ENCODE measurements around the gene CLDN15. TPM values are rescaled to one million over a fixed set of nuclear protein-coding genes. Genes with fewer than 3 reads are reported as not detected.

The CLDN15 gene
- total RNA-seq, 1 donor from 2014 or later = 8.6 TPM

DNA sequence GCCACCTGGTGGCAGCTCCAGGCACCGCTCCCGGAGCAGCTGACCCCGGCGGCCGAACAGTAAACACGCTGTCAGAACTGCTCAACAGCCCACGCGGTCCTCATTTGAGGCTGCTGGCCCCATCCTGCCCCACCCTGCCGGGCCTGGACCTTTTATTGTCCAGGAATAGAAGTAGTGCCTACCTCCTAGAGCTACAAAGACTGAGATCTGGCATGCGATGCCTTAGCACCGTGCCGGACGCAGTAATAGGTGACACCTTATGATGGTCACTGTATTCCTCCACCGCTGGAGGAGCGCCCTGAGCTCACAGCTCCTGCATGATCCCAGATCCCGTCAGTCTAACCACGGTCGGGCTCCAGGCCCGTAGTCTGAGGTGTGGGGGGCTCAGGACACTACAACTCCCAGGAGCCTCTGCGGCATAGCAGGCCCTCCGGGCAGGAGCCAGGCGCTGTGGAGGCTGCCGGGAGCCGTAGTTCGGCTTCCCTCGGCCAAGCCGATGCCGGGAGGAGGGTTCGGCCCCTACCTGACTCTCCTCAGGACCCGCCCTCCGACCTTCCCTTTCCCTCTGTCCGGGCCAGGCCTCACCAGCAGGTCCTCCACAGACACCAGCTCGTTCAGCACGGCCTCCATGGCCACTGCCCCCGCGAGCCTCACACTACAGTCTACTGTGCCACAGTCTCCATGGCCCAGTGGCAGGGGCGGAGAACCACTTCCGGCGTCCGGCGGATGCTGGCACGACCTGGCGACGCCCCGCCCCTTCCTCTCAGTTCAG lies 7.0 kb upstream of the CLDN15 start, which contains the start of gene FIS1:
Gene FIS1 (minus strand): TSS at position 707 of the 772 bp plus-strand sequence. CDS start 77 bp downstream, at position 630.
- intact Hi-C loops (cut with DNase I) = no loop called here
- H3K4me3 ChIP-seq = peak within 1 kb of the TSS; percentile 77 to 85

DNA sequence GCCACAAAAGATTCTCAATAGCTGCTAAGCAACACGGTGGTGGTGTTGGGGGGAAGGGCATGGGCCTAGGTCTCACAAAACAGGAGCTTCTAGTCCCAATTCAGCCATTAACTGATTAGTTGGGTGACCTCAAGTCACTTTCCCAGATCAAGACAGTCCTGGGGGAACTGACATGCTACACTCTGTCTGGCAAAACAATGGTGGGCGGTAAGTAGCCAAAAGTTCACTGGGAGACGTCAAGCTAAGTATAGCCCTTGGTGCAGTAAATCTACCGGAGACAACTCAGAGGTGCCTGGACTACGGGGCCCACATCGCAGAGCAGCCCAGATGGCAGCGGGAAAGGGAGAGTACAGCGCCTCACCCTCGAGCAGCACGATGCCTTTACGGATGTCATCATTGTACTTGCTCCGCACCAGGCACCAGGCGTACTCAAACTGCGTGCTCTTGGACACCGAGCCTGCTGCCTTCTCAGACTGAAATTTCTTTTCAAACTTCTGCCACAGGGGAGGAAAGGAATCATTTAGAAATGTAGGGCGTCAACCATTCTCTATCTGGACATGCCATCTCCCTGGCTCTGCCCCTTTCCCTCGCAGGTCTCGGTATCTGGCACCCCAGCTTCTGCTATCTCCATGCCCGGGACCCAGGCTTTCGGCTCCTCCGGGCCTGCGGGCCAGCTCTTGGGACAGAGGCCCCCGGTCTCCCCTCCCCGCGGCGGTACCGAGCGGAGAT lies 6.2 kb upstream of the CLDN15 start:
- intact Hi-C loops (cut with DNase I) = no loop called here
- H3K27me3 ChIP-seq = no peaks in the 10 kb centered on the region
- DNase-seq (ENCODE audit: extremely low spot score in 2 of 2) = no peak
- peak overlapping the region; percentile 97 for H3K27ac ChIP-seq
- peak overlapping the region; percentile 77 to 85 for H3K4me3 ChIP-seq
- H3K9me3 ChIP-seq = no peaks in the 10 kb centered on the region
- no peak for TF ChIP-seq POLR2A (IDR thresholded peaks at IDR 0.05)
- TF ChIP-seq POLR2AphosphoS5 (IDR thresholded peaks at IDR 0.05; ENCODE audit: insufficient read depth in 1 of 2, low read depth in 1 of 2) = no peak
- TF ChIP-seq, protein P1, sequence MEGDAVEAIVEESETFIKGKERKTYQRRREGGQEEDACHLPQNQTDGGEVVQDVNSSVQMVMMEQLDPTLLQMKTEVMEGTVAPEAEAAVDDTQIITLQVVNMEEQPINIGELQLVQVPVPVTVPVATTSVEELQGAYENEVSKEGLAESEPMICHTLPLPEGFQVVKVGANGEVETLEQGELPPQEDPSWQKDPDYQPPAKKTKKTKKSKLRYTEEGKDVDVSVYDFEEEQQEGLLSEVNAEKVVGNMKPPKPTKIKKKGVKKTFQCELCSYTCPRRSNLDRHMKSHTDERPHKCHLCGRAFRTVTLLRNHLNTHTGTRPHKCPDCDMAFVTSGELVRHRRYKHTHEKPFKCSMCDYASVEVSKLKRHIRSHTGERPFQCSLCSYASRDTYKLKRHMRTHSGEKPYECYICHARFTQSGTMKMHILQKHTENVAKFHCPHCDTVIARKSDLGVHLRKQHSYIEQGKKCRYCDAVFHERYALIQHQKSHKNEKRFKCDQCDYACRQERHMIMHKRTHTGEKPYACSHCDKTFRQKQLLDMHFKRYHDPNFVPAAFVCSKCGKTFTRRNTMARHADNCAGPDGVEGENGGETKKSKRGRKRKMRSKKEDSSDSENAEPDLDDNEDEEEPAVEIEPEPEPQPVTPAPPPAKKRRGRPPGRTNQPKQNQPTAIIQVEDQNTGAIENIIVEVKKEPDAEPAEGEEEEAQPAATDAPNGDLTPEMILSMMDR (IDR thresholded peaks at IDR 0.05) = no peak
- peaks cover 0 to 17% of the 10 kb centered on the region in 2 donors for H3K36me3 ChIP-seq
- H3K4me1 ChIP-seq = peaks cover 53% of the 10 kb centered on the region

More for the DNA sequence above, 7.0 kb upstream of the CLDN15 start, which contains the start of gene FIS1:
- Histone ChIP-seq H3K4me1 (peaks cover 52% of the 10 kb centered on the region), H3K36me3 (peaks cover 0 to 12% of the 10 kb centered on the region in 2 donors), H3K27ac (peak within 1 kb of the TSS; percentile 97), H3K27me3 (no peaks in the 10 kb centered on the region), H3K9me3 (no peaks in the 10 kb centered on the region)
- no peak for DNase-seq (ENCODE audit: extremely low spot score in 2 of 2)
- TF ChIP-seq POLR2AphosphoS5 (IDR thresholded peaks at IDR 0.05; ENCODE audit: insufficient read depth in 1 of 2, low read depth in 1 of 2) = peak; percentile 90 to 98
- TF ChIP-seq POLR2A (IDR thresholded peaks at IDR 0.05) = peak in 1 of 2 donors; percentile 71
- TF ChIP-seq, protein P1 (IDR thresholded peaks at IDR 0.05) = peak; percentile 30 to 90 (median 90)

DNA sequence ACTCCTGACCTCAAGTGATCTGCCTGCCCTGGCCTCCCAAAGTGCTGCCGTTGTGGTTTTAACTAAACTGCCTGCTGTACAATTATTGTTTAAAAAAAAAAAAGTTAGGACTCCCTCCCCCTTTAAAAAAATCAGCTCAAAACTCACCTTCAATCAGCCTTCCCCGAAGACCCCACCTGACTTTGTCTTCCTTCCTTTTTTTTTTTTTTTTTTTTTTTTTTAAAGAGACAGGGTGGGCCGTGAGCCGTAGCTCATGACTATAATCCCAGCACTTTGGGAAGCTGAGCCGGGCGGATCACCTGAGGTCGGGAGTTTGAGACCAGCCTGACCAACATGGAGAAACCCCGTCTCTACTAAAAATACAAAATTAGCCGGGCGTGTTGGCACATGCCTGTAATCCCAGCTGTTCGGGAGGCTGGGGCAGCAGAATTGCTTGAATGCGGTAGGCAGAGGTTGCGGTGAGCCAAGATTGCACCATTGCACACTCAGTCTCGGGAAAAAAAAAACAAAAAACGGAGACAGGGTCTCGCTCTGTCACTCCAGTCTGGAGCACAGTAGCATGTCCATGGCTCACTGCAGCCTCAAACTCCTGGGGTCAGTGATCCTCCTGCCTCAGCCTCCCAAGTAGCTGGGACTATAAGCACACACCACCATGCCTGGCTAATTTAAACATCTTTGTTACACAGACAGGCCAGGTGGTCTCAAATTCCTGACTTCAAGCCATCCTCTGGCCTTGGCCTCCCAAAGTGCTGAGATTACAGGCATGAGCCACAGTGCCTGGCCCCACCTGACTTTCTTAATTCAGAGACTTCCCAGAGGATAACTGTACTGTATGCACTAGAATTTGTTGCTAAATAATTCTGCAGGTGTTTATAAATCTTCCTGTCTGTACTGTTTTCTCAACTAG lies 4.1 kb upstream of the CLDN15 start:
- Histone ChIP-seq H3K36me3 (peaks cover 0 to 17% of the 10 kb centered on the region in 2 donors), H3K4me1 (peaks cover 74% of the 10 kb centered on the region), H3K4me3 (no peak overlapping the region), H3K27me3 (no peaks in the 10 kb centered on the region), H3K9me3 (no peaks in the 10 kb centered on the region), H3K27ac (no peak overlapping the region)
- intact Hi-C loops (cut with DNase I) = no loop called here
- TF ChIP-seq, protein P1 (IDR thresholded peaks at IDR 0.05) = no peak
- TF ChIP-seq POLR2AphosphoS5 (IDR thresholded peaks at IDR 0.05; ENCODE audit: insufficient read depth in 1 of 2, low read depth in 1 of 2) (no peak), POLR2A (IDR thresholded peaks at IDR 0.05) (no peak)
- DNase-seq (ENCODE audit: extremely low spot score in 2 of 2) = no peak

DNA sequence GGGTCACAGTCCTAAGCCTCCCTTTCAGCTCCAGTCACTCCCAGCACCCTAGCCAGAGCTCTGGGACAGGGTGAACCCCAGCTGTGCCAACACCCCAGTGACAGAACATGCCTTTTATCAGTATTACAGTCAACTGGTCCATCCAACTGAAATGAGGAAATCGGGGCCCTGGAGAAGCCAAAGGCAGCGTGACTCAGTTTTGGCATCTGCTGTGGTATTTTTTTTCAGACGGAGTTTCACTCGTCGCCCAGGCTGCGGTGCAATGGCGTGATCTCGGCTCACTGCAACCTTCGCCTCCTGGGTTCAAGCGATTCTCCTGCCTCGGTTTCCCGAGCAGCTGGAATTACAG lies 3.4 kb upstream of the CLDN15 start:
- DNase-seq (ENCODE audit: extremely low spot score in 2 of 2) = no peak
- Histone ChIP-seq H3K27me3 (no peaks in the 10 kb centered on the region), H3K4me3 (no peak overlapping the region), H3K9me3 (no peaks in the 10 kb centered on the region), H3K36me3 (peaks cover 0 to 17% of the 10 kb centered on the region in 2 donors), H3K27ac (peak overlapping the region; percentile 84), H3K4me1 (peaks cover 76% of the 10 kb centered on the region)
- intact Hi-C loops (cut with DNase I) = no loop called here
- no peak for TF ChIP-seq POLR2A (IDR thresholded peaks at IDR 0.05)
- TF ChIP-seq, protein P1 (IDR thresholded peaks at IDR 0.05) = no peak
- no peak for TF ChIP-seq POLR2AphosphoS5 (IDR thresholded peaks at IDR 0.05; ENCODE audit: insufficient read depth in 1 of 2, low read depth in 1 of 2)

All from vagina (tissue), 2 donors.